SKM-1 (cell line): ENCODE measurements around the gene SVOPL.
"Not testable (repeated sequence)": the region's sequence is repeated elsewhere in the genome, so short reads cannot be mapped to it uniquely, and the experiment has no call there.

Experiments used
- DNase-seq: peaks from one replicate; lab custom pipeline; 2025; ENCODE audit not compliant: unreplicated experiment; lab: John Stamatoyannopoulos, UW

Gene SVOPL

GRCh38 chr7:138705167-138705566 is 4.0 kb upstream of the SVOPL start:
- no peak for DNase-seq

- DNase-seq = no peak
Measured at GRCh38 chr7:138701537-138701923, 368 bp upstream of the SVOPL start.

GRCh38 chr7:138699661-138700060 is 1.5 kb downstream of the SVOPL start:
- no peak for DNase-seq

- DNase-seq = no peak
Measured at GRCh38 chr7:138698281-138698680, 2.9 kb downstream of the SVOPL start.

- DNase-seq = no peak
Measured at GRCh38 chr7:138697535-138698182, 3.5 kb downstream of the SVOPL start.

GRCh38 chr7:138695776-138696175 is 5.4 kb downstream of the SVOPL start:
- not testable (repeated sequence) for DNase-seq

GRCh38 chr7:138695106-138695505 is 6.1 kb downstream of the SVOPL start:
- no peak for DNase-seq

GRCh38 chr7:138691178-138691577 is 10.0 kb downstream of the SVOPL start:
- no peak for DNase-seq

GRCh38 chr7:138690495-138690894 is 10.7 kb downstream of the SVOPL start:
- no peak for DNase-seq

- not testable (repeated sequence) for DNase-seq
Measured at GRCh38 chr7:138688037-138688436, 13.1 kb downstream of the SVOPL start.

GRCh38 chr7:138684340-138684739 is 16.8 kb downstream of the SVOPL start:
- no peak for DNase-seq

- no peak for DNase-seq
Measured at GRCh38 chr7:138679793-138680192, 21.4 kb downstream of the SVOPL start.

- DNase-seq = no peak
Measured at GRCh38 chr7:138670594-138670993, 30.6 kb downstream of the SVOPL start.

- DNase-seq = no peak
Measured at GRCh38 chr7:138669364-138669763, 31.8 kb downstream of the SVOPL start.

GRCh38 chr7:138668946-138669345 is 32.2 kb downstream of the SVOPL start:
- DNase-seq = no peak

GRCh38 chr7:138668229-138668596 is 32.9 kb downstream of the SVOPL start:
- DNase-seq = no peak

GRCh38 chr7:138667535-138668228 is 33.5 kb downstream of the SVOPL start:
- DNase-seq = no peak

GRCh38 chr7:138666385-138666784 is 34.8 kb downstream of the SVOPL start:
- no peak for DNase-seq

- no peak for DNase-seq
Measured at GRCh38 chr7:138665669-138666140, 35.5 kb downstream of the SVOPL start.

GRCh38 chr7:138665249-138665648 is 35.9 kb downstream of the SVOPL start:
- DNase-seq = no peak

- no peak for DNase-seq
Measured at GRCh38 chr7:138663725-138664710, 37.1 kb downstream of the SVOPL start.

- no peak for DNase-seq
Measured at GRCh38 chr7:138662991-138663320, 38.2 kb downstream of the SVOPL start.
